Lung (tissue), 12 donors: ENCODE data around the gene SLC36A4. TPM values are rescaled to one million over a fixed set of nuclear protein-coding genes. Genes with fewer than 3 reads are reported as not detected.

Experiments used
- ATAC-seq: fragments of 200-7000 bp; cut with Tn5 transposase; one replicate; pipeline ENCODE4 v1.9.1; 2020; ENCODE audit warnings: moderate number of reproducible peaks; ENCODE audit not compliant: insufficient read depth, low FRiP score
- DNase-seq, 3 donors: peaks; one replicate each; pipeline ENCODE4 v3.0.0-alpha.2; 2013 to 2017
- H3K27ac ChIP-seq, 2 donors: one replicate each; pipeline ENCODE4 v1.5.1; 2013; ENCODE audit warnings: mild to moderate bottlenecking in 2 of 2, moderate library complexity in 2 of 2, control low read depth in 1 of 2, inconsistent platforms in 1 of 2, low read depth in 1 of 2, low read length in 1 of 2
- H3K27me3 ChIP-seq, 3 donors: one replicate each; pipeline ENCODE4 v1.5.1; 2013; ENCODE audit warnings: low read length in 2 of 3; ENCODE audit not compliant: control insufficient read depth in 3 of 3, insufficient read depth in 3 of 3
- H3K36me3 ChIP-seq, 4 donors: one replicate each; pipeline ENCODE4 v1.5.1; 2013; ENCODE audit warnings: low read length in 4 of 4, mild to moderate bottlenecking in 1 of 4, moderate library complexity in 1 of 4; ENCODE audit not compliant: control insufficient read depth in 4 of 4, insufficient read depth in 4 of 4
- H3K4me1 ChIP-seq, 5 donors: one replicate each; pipeline ENCODE4 v1.5.1; 2013; ENCODE audit warnings: low read length in 5 of 5, mild to moderate bottlenecking in 2 of 5, moderate library complexity in 1 of 5; ENCODE audit not compliant: control insufficient read depth in 5 of 5, insufficient read depth in 5 of 5
- H3K4me3 ChIP-seq: one replicate; pipeline ENCODE4 v1.5.1; 2013; ENCODE audit warnings: mild to moderate bottlenecking, control low read depth, moderate library complexity
- H3K9ac ChIP-seq, 2 donors: one replicate each; pipeline ENCODE4 v1.5.1; 2013; ENCODE audit warnings: low read length in 2 of 2, control low read depth in 1 of 2; ENCODE audit not compliant: insufficient read depth in 1 of 2
- H3K9me3 ChIP-seq, 4 donors: one replicate each; pipeline ENCODE4 v1.5.1; 2013; ENCODE audit warnings: low read length in 3 of 4, mild to moderate bottlenecking in 1 of 4, moderate library complexity in 1 of 4; ENCODE audit not compliant: control insufficient read depth in 4 of 4, insufficient read depth in 3 of 4
- WGBS, 2 donors: extraction: QIAGEN DNeasy Blood & Tissue Kit; methylation state at CpG; one replicate each; pipeline ENCODE4 v1.1.7; 2013; 5-methylcytosine and 5-hydroxymethylcytosine counted together
- polyA plus RNA-seq, 2 donors: library from polyadenylated mRNA; stranded (reverse); fragments of 200-250 nt; gene quantifications; one replicate each; pipeline ENCODE4 v1.2.1, GENCODE V29; 2013
- total RNA-seq, 2 donors: library from RNA; depleted of rRNA in 1 of 2; stranded (reverse); fragments of >200 nt in 1 of 2; gene quantifications; one replicate each; pipeline ENCODE4 v1.2.1, GENCODE V29; 2014 to 2021
- TF ChIP-seq, protein P1 (sequence below): IDR thresholded peaks from 2 replicates; pipeline ENCODE4 v1.5.1; 2012; ENCODE audit warnings: mild to moderate bottlenecking; ENCODE audit errors: control extremely low read depth, extremely low read depth
- donor health status: control.
- donor health status: control.
- donor health status: Bipolar disorder and iron deficiency.
- donor health status: healthy.
- donor health status: DM: yes; HTN: yes; CAD: no.

The SLC36A4 gene
- total and polyA plus RNA-seq, 4 donors = 4.7 to 22.1 (median 17.0) TPM

DNA sequence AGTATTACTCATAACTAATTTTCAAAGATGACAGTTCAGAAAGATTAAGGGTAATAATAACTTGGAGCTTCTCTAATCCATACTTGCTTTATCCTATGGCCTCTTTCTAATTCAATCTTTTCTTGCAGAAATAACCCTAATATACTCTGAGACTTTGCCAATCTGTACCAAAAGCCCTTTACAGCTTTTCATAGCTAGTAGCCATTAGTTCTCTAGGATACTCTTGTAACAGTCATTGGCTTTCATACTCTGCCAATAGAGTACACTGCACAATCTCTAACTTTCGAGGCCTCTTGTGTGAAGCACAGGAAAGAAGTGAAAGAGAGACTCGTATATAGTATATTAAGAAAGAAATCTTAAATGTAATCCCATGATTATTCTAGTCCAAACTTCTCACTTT, 38.1 kb downstream of the SLC36A4 start:
- Histone ChIP-seq H3K9ac (no peak overlapping the region), H3K36me3 (peaks cover 2 to 18% (median 11%) of the 10 kb centered on the region in 4 donors), H3K27me3 (no peaks in the 10 kb centered on the region), H3K4me3 (no peak overlapping the region), H3K9me3 (peaks cover 0 to 3% (median 0%) of the 10 kb centered on the region in 4 donors), H3K4me1 (no peaks in the 10 kb centered on the region), H3K27ac (no peak overlapping the region)
- no peak for ATAC-seq
- no peak for DNase-seq
- TF ChIP-seq, protein P1, sequence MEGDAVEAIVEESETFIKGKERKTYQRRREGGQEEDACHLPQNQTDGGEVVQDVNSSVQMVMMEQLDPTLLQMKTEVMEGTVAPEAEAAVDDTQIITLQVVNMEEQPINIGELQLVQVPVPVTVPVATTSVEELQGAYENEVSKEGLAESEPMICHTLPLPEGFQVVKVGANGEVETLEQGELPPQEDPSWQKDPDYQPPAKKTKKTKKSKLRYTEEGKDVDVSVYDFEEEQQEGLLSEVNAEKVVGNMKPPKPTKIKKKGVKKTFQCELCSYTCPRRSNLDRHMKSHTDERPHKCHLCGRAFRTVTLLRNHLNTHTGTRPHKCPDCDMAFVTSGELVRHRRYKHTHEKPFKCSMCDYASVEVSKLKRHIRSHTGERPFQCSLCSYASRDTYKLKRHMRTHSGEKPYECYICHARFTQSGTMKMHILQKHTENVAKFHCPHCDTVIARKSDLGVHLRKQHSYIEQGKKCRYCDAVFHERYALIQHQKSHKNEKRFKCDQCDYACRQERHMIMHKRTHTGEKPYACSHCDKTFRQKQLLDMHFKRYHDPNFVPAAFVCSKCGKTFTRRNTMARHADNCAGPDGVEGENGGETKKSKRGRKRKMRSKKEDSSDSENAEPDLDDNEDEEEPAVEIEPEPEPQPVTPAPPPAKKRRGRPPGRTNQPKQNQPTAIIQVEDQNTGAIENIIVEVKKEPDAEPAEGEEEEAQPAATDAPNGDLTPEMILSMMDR = no peak
- 91 to 92% methylated on average over 2 of the region's 2 CpGs for WGBS, 2 donors

DNA sequence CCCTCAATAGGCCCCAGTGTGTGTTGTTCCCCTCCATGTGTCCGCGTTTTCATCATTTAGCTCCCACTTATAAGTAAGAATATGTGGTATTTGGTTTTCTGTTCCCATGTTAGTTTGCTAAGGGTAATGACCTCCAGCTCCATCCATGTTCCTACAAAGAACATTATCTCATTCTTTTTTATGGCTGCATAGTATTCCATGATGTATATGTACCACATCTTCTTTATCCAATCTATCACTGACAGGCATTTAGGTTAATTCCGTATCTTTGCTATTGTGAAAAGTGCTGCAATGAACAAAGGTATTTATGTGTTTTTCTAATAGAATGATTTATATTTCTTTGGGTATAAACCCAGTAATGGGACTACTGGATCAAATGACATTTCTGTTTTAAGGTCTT, 42.1 kb downstream of the SLC36A4 start:
- Histone ChIP-seq H3K4me1 (no peaks in the 10 kb centered on the region), H3K4me3 (no peak overlapping the region), H3K9me3 (peaks cover 0 to 3% (median 0%) of the 10 kb centered on the region in 4 donors), H3K9ac (no peak overlapping the region), H3K36me3 (peaks cover 0 to 7% (median 3%) of the 10 kb centered on the region in 4 donors), H3K27me3 (no peaks in the 10 kb centered on the region), H3K27ac (no peak overlapping the region)
- DNase-seq (no peak), ATAC-seq (no peak)
- TF ChIP-seq, protein P1 = no peak
- WGBS, 2 donors = 97 to 99% methylated on average over 3 of the region's 3 CpGs

DNA sequence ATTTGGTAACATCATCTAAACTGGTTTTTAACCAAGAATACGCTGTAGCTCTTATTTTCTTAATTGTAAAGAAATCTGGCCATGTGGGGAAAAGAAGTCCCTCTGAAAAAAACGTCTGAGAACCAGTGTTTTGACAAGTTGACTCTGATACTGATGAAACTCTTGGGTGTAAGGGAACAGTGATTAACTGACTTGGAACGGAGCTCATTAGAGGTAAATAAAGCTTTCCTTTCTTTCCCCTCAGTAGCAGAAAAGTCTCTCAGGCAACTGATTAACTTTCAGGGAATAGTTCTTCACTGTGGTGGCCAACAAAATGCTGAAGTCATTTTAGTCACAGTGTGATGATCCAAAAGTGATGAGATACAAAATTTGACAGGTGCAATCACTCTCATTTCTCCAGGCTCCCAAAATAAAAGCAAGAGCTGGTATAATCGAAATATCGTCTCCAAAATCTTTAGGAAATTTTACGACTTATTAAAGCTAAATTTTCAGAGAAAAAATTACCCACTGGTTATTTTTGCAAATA, 52.3 kb downstream of the SLC36A4 start:
- Histone ChIP-seq H3K27ac (no peak overlapping the region), H3K9me3 (no peaks in the 10 kb centered on the region), H3K36me3 (peaks cover 0 to 5% (median 3%) of the 10 kb centered on the region in 4 donors), H3K4me3 (no peak overlapping the region), H3K27me3 (no peaks in the 10 kb centered on the region), H3K4me1 (peaks cover 0 to 5% (median 0%) of the 10 kb centered on the region in 5 donors), H3K9ac (no peak overlapping the region)
- DNase-seq = no peak
- ATAC-seq = no peak
- 82 to 87% methylated on average over 6 of the region's 6 CpGs for WGBS, 2 donors
- TF ChIP-seq, protein P1 = no peak

DNA sequence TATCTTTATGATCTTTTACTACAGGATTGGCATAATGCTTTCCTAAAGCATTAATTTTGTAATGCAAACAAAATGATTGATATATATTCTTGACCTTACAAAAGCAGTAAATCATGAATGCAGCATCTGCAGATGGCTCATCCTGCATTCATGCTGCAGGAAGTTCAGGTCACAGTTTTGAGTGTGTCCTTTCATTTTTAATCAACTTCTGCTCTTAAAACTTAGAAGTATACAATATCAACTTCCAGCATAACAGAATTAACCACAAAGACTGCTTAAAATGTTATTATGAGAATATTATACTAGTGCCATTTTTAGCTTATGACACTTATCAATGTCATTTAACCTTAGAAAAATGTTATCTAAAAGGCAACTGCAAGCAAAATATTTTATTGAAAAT, 54.0 kb downstream of the SLC36A4 start:
- Histone ChIP-seq H3K9ac (no peak overlapping the region), H3K9me3 (no peaks in the 10 kb centered on the region), H3K36me3 (peaks cover 0 to 5% (median 2%) of the 10 kb centered on the region in 4 donors), H3K27ac (no peak overlapping the region), H3K27me3 (no peaks in the 10 kb centered on the region), H3K4me3 (no peak overlapping the region), H3K4me1 (peaks cover 0 to 5% (median 0%) of the 10 kb centered on the region in 5 donors)
- TF ChIP-seq, protein P1 = no peak
- DNase-seq (no peak), ATAC-seq (no peak)
